ENCODE data around the gene KCNQ2.
A peak's percentile ranks its signal among the peaks of the same experiment; 100 is the strongest.

KCNQ2 gene

DNA sequence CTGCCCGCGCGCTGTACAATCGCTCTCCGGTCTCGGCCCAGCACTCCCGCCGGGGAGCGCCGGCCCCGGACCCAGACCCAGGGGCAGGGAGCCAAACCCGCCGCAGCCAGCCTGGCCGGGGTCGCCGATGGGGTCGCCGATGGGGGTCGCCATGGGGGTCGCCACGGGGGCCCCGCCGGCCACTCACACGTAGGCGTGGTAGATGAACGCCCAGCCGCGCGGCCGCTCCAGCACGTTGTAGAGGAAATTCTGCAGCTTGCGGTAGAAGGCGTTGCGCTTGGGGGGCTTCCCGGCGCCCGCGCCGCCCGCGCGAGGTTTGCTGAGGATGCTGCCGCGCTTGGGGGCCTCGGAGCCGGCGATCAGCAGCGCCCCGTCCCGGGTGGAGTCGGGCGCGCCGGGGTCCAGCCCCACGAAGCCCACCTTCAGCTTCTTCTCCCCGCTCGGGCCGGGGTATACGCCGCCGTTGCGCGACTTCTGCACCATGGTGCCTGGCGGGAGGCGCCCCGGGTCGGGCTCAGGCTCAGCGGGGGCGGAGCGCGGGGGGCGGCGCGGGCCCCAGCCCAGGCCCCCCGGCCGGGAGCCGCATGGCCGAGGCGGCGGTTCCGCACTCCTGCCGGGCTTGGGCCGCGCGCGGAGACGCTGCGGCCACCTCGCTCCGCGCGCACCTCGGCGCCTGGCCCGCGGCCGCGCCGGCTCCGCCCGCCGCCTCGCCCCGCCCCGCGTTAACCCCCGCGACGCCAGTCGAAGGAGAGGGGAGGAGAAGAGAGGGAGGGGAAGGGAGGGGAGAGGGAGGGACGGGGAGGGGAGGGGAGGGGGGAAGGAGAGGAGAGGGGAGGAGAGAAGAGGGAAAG lies at the start of gene KCNQ2:
KCNQ2 (minus strand) TSS at position 675 of the 851 bp plus-strand sequence; CDS start at position 483, 192 bp downstream.
- TF ChIP-seq ZBTB7A (IDR thresholded peaks at IDR 0.05; ENCODE audit: low read depth) (peak; percentile 68), CEBPB (IDR thresholded peaks at IDR 0.05) (no peak)

DNA sequence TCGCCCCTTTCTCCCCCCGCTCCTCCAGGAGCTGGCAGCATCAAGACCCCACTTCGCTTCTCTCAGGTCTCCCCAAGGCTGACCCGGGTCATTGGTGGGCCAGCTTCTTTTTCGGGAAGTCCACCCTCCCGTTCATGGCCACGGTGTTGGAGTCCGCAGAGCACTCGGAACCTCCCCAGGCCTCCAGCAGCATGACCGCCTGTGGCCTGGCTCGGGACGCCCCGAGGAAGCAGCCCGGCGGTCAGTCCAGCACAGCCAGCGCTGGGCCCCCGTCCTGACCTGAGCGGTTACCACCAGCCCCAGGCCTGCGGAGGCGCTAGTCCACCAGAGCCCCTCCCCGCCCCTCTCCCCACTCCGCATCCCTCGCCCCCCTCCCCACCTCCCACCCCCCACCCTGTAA lies 49.1 kb upstream of the KCNQ2 start:
- no peak for TF ChIP-seq EGR1 (IDR thresholded peaks at IDR 0.05)
- TF ChIP-seq ZBTB7A (IDR thresholded peaks at IDR 0.05; ENCODE audit: low read depth), result no peak
- no peak for TF ChIP-seq CREB1 (IDR thresholded peaks at IDR 0.05; ENCODE audit: low read depth)

DNA sequence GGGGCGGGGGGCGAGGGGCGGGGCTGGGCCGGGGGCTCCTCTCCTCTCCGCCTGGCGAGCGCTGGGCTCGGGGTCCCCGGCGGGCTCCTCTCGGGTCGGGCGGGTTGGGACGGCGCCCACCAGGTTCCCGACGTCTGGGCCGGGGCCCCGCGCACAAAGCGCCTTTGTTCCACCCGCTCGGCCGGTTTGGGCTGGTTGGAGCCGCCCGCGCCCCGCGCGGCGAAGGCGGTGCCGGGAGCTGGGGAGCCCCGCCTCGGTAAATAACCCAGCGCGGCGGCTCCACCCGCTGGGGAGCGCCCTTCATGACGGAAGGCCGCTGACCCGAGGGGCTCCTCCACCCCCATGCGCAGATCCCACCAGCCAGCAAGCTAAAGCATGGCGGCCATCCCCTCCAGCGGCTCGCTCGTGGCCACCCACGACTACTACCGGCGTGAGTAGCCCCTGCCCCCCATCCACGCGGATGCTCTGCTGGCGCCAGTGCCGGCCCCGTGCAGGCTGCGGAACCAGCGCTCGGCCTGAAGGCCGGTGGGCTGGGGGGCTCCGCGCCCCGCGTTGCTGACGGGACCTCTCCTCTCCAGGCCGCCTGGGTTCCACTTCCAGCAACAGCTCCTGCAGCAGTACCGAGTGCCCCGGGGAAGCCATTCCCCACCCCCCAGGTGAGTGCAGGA lies 48.6 kb upstream of the KCNQ2 start:
- TF ChIP-seq ZBTB7A (IDR thresholded peaks at IDR 0.05; ENCODE audit: low read depth) (peak; percentile 66), EGR1 (IDR thresholded peaks at IDR 0.05) (no peak)

DNA sequence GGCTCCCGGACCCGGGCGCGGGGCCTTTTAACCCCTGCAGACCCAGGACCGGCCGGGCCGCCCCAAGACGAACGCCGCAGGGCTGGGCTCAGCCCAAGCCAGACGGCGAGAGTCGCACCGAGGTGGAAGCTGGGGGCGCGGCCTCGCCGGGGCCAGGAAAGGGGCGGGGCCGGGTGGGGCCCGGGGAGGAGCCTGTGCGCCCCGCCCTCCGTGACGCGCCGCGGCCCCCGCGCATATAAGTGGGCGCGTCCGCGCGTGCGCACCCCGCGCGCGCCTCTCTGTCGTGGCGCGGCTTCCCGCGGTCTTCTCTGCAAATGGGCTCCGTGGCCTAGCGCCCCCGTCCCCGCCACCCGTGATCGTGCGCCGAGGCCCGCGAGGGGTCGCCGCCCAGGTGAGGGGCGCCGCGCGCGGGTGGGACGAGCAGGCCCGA lies 48.1 kb upstream of the KCNQ2 start, which contains the start of gene PPDPF:
PPDPF (plus strand) TSS at position 262 of the 430 bp plus-strand sequence. CDS start 544 bp downstream, outside the sequence.
- TF ChIP-seq TAF1 (IDR thresholded peaks at IDR 0.05; ENCODE audit: low read depth) (peak; percentile 65; the same call in 1 of the 2 replicates), FOXM1 (IDR thresholded peaks at IDR 0.05; ENCODE audit: borderline replicate concordance, low read depth) (no peak)

DNA sequence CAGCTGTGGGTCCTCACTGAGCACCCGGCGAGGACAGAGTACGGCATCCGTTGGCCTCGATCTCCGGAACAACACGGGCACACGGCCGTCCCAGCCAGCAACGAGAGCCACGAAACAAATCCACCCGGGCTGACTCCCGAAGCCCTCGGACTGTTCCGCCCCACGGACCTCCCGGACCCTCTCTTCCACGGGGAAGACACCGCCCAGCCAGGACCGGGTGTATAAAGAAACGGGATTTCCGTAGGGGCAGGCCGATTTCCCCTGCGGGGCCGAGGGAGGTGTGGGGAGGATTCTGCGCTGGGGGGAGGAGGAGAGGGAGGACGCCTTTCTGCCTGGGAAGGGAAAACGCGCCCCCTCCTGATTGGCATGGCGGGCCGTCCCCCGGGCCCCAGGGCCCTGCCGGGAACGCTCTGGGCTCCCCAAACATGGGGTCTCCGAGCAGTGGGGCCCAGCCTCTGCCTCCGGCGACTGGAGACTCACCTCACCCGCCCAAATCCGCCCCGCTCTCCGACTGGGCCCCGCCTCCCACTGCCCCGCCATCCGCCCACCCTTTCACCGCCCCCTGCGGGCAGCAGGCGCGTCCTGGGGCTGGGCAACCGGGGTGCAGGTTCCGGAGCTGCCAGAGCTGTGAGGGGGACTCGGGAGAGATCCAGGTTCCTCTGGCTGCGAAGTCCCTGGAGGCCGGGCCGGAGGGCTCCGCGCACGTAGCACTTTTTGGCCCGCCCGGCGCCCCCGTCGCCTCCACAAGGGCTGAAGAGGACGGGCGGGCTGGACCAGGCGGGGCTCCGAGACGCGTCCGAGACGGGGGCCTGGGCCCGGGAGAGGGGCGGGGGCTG lies 47.4 kb upstream of the KCNQ2 start:
- TF ChIP-seq EGR1 (IDR thresholded peaks at IDR 0.05), result peak; percentile 72
- TF ChIP-seq TCF12 (IDR thresholded peaks at IDR 0.05; ENCODE audit: low read depth), result 0 out of 2 replicates have a peak, but pooled peaks have one; percentile 16
- TF ChIP-seq EP300 (IDR thresholded peaks at IDR 0.05; ENCODE audit: borderline replicate concordance), result no peak
- no peak for TF ChIP-seq CREB1 (IDR thresholded peaks at IDR 0.05; ENCODE audit: low read depth)
- TF ChIP-seq ZBTB7A (IDR thresholded peaks at IDR 0.05; ENCODE audit: low read depth), result peak; percentile 59

DNA sequence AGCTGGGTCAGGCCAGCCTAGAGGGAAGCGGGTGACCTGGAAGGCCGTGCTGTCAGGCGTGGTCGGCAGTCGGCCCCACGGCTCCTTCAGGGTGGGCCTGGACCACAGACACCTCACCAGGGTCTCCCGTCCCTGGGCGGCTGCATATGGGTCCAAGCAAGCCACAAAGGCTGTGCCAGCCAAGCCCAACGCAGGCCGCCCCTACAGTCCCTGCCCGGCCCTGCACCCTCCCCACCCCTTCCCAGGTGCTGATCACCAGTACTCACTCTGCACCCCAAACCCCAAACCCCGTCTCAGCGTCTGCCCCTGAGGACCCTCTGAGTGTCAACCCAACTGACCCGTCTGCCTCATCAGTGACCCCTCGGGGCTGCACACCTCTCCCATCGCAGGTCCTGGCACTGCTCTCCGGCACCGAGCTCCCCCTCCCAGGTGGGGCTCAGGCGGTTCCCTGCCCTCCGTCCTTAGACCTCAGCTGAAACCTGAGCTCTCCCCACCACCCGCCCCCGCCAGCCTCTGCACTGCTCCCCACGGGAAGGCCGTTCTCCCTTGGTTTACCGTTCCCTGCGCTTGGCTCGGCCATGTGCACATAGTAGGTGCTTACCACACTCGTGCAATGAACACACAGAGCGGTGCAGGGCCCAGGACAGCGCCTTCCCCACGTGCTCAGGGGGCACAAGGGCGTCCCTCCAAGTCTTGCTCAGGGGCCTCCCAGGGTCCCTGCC lies 46.7 kb upstream of the KCNQ2 start:
- TF ChIP-seq, protein P1, sequence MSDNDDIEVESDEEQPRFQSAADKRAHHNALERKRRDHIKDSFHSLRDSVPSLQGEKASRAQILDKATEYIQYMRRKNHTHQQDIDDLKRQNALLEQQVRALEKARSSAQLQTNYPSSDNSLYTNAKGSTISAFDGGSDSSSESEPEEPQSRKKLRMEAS (IDR thresholded peaks at IDR 0.05), result no peak
- no peak for TF ChIP-seq ZBTB7A (IDR thresholded peaks at IDR 0.05; ENCODE audit: low read depth)
- TF ChIP-seq CEBPB (IDR thresholded peaks at IDR 0.05), result no peak
- no peak for TF ChIP-seq CREB1 (IDR thresholded peaks at IDR 0.05; ENCODE audit: low read depth)
- no peak for TF ChIP-seq FOXM1 (IDR thresholded peaks at IDR 0.05; ENCODE audit: borderline replicate concordance, low read depth)
- TF ChIP-seq, protein P2, sequence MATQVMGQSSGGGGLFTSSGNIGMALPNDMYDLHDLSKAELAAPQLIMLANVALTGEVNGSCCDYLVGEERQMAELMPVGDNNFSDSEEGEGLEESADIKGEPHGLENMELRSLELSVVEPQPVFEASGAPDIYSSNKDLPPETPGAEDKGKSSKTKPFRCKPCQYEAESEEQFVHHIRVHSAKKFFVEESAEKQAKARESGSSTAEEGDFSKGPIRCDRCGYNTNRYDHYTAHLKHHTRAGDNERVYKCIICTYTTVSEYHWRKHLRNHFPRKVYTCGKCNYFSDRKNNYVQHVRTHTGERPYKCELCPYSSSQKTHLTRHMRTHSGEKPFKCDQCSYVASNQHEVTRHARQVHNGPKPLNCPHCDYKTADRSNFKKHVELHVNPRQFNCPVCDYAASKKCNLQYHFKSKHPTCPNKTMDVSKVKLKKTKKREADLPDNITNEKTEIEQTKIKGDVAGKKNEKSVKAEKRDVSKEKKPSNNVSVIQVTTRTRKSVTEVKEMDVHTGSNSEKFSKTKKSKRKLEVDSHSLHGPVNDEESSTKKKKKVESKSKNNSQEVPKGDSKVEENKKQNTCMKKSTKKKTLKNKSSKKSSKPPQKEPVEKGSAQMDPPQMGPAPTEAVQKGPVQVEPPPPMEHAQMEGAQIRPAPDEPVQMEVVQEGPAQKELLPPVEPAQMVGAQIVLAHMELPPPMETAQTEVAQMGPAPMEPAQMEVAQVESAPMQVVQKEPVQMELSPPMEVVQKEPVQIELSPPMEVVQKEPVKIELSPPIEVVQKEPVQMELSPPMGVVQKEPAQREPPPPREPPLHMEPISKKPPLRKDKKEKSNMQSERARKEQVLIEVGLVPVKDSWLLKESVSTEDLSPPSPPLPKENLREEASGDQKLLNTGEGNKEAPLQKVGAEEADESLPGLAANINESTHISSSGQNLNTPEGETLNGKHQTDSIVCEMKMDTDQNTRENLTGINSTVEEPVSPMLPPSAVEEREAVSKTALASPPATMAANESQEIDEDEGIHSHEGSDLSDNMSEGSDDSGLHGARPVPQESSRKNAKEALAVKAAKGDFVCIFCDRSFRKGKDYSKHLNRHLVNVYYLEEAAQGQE (IDR thresholded peaks at IDR 0.05; ENCODE audit: low read depth), result no peak
- TF ChIP-seq TEAD4 (IDR thresholded peaks at IDR 0.05), result no peak
- no peak for TF ChIP-seq EP300 (IDR thresholded peaks at IDR 0.05; ENCODE audit: borderline replicate concordance)
- TF ChIP-seq YY1 (IDR thresholded peaks at IDR 0.05; ENCODE audit: low read depth), result no peak
- no peak for TF ChIP-seq TAF1 (IDR thresholded peaks at IDR 0.05; ENCODE audit: low read depth)
- TF ChIP-seq RAD21 (IDR thresholded peaks at IDR 0.05; ENCODE audit: low read depth), result no peak
- no peak for TF ChIP-seq TCF12 (IDR thresholded peaks at IDR 0.05; ENCODE audit: low read depth)
- TF ChIP-seq NFIC (IDR thresholded peaks at IDR 0.05), result no peak

DNA sequence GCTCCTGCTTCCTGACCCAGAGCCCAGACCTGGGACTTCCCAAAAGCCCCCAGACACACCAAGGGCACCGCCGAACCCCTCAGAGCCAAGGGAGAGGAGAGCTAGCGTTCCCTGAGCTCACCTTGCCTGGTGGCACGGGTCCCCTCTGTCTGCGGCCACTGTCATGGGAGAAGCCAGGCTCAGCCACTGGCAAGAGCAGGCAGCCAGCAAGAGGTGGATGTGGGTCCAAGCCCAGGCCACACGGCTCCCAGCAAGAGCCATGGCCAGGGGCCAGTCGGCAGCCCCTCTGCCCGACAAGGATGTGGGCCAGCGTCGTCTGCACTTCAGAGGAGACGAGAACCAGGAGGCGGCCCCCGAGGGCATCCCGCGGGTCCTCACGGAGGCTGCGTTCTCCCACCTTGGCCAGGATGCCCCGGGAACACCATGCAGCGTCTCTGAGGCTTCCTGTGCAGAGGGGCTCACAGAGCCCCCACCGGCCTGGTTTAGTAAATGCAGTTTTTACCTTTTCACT lies 46.0 kb upstream of the KCNQ2 start:
- TF ChIP-seq TEAD4 (IDR thresholded peaks at IDR 0.05) (no peak), ZBTB7A (IDR thresholded peaks at IDR 0.05; ENCODE audit: low read depth) (no peak), FOXM1 (IDR thresholded peaks at IDR 0.05; ENCODE audit: borderline replicate concordance, low read depth) (no peak), NFIC (IDR thresholded peaks at IDR 0.05) (no peak), EP300 (IDR thresholded peaks at IDR 0.05; ENCODE audit: borderline replicate concordance) (no peak), CEBPB (IDR thresholded peaks at IDR 0.05) (no peak)
